HK-2 (cell line): ENCODE measurements around the gene CC2D2B.

Experiments
- DNase-seq: peaks from one replicate; pipeline ENCODE4 v3.0.0-alpha.2; 2018; ENCODE audit not compliant: unreplicated experiment

CC2D2B gene

DNA sequence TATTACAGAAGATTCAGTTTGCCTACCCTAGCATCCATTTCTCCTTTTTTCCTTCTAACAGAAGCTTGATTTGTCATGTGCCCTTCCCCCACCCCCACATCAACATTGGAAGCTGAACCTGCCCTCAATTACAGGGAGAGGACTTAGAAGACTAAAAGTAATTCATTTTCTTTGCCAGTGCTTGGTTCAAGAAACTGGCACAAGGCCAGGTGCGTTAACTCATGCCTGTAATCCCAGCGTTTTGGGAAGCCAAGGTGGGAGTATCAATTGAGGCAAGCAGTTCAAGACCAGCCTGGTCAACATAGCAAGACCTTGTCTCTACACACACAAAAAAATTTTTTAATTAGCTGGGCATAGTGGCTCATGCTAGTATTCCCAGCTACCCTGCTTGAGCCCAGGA lies 168.2 kb downstream of the CC2D2B start:
- DNase-seq = no peak

DNA sequence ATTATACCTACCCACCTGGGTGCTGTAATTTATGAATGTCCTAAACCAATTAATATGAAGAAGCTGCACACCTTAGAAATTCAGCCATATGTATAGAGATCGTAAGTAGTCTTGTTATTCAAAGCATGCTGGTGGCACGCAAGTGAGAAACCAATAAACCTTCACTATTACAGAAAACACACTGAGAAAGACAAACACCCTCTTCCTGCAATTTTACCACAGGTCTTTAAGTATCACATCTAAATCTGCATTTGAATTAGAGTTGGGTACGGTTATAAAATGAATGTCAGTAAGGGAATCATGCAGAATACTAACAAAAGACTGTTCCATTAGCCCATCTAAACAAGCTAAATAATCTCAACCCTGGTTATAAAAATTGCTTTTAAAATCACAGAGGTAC lies 169.4 kb downstream of the CC2D2B start:
- no peak for DNase-seq

DNA sequence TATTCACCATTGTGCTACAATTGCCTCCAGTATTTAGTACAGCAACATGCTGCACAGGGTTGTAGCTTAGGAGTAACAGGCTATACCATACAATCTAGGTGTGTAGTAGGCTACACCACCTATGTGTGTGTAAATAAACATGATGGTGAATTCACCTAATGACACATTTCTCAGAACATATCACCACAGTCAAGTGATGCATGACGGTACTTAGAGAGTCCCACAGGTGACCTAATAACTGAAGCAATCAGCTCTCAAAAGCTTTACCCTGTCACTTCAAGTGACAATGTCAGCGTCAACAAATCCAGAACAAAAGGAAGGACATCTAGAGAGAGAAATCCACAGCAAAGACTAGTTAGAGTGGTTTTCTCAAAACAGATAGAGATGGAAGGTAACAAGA lies 174.4 kb downstream of the CC2D2B start:
- no peak for DNase-seq
